ENCODE results near the gene NMNAT3.

NMNAT3 gene

DNA sequence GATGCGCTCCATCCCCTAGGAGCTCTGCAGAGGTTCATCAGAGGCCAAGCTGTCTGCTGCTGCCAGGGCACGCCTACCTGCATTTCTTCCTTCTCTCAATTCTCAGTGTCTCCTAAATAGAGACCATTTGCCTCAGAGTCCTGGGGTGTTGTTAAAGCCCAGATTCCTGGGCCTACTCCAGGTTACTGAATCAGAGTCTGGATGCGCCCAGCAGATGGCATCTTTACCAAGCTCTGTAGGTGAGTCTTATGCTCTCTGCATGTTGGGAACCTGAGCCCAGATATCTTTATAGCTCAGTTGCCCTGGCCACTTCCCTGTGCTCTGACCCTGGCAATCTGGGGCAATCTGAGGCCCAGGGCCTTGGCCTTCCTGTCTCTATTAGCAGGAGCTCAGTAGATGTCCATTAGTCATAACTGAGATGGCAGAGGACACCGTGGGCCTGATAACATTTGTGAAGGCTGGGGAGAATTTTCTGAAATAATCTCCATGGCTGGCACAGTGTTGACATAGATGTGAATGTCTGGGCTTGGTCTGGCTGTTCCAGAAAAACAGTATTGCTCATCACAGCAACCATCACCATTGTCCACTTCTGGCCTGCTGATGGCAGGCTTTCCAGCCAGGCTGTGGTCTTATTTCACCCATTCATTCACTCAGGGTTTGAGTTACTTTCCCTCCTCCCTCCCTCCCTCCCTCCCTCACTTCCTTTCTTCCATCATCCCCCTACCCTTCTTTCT, 125.0 kb downstream of the NMNAT3 start:
- in situ Hi-C loops (cut with HindIII; ENCODE audit: low sequenced_read_pairs): no loop called here

DNA sequence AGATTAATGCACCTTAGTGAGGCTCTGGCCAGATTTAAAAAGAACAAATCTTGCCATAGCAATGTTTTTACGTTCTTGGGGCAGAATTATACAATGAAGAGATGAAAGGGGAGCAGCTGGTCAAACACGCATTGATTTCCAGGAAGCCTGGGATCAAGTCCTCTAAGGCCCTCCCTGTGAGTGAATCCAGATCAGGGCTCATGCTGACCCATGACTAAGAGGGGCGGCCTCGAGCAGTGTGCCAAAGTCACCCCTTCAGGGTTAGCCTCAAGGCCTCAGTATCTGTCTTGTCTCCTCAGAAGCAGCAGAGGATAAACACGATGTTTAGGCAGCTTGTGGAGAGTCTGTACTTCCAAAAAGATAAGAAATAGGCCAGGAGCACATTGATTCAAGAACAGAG, 129.0 kb downstream of the NMNAT3 start:
- in situ Hi-C loops (cut with HindIII; ENCODE audit: low sequenced_read_pairs): no loop called here

DNA sequence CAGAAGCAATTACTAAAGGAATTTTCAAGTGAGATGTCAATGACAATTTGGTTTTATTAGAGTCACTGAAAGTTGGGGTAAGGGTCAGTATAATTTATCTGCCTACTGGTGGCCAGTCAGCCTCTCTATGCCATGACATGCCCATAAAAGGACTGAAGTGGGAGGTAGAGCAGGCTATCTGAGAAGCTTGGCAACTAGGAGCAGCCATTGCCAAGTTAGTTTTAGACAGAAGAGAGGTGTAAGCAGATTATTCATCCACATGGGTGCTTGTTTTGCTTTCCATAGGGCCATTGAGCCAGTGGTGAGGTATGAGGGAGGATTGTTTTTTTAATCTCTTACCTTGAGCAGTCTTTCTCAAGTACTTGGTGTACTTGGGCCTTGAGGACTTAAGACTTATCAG, 130.1 kb downstream of the NMNAT3 start:
- in situ Hi-C loops (cut with HindIII; ENCODE audit: low sequenced_read_pairs): no loop called here

DNA sequence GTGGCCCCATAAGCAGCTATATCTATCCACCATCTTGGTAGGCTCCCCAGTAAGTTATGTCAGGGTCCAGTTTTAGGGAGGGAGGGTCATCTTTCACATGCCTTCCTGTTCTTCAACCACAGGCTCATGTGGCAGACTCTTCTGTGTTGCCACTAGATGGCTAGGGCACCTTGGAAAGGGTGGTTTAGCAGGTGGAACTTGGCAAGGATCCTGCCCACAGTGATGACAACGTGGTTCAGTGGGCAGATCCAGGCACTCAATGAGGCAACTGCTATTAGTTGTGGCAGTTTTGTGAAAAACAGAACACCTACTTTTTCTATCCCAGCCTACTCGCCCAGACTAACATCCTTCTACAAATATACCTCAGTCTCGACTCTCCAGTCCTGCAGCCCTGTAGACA, 131.0 kb downstream of the NMNAT3 start:
- in situ Hi-C loops (cut with HindIII; ENCODE audit: low sequenced_read_pairs): no loop called here

DNA sequence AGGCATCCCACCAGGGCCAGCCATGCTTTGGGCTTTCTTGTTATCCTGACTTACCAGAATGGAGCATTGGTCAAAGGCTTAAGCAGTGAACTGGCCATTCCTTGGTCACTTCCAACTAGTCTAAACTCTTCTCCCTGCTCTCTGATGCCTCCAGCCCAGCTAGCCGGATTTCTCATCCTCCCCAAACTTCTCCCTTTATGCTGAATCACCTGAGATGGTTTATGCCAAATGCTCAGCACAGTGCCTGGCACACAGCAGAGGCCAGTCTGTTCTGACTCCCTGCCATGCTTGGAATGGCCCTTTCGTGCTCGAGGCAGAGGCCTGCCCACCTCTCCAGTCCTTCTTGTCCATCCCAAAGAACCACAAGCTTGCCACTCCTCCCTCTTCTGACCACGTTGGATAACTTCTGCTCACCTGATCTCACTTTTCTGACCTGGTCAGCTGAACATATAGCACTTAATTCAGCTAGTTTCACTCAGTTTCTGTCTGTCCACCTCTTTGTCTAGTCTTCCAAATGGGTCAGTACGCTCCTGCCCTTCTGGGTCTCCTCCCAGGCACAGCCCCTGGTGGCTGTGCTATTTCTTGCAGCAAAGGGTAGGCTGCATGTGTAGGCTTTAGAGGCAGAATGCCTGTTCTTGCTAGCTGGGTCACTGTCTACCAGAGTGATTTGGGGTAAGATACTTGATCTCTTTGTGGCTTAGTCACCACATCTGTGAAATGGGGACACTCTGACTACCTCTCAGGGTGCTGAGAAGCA, 136.1 kb downstream of the NMNAT3 start:
- in situ Hi-C loops (cut with HindIII; ENCODE audit: low sequenced_read_pairs): no loop called here

DNA sequence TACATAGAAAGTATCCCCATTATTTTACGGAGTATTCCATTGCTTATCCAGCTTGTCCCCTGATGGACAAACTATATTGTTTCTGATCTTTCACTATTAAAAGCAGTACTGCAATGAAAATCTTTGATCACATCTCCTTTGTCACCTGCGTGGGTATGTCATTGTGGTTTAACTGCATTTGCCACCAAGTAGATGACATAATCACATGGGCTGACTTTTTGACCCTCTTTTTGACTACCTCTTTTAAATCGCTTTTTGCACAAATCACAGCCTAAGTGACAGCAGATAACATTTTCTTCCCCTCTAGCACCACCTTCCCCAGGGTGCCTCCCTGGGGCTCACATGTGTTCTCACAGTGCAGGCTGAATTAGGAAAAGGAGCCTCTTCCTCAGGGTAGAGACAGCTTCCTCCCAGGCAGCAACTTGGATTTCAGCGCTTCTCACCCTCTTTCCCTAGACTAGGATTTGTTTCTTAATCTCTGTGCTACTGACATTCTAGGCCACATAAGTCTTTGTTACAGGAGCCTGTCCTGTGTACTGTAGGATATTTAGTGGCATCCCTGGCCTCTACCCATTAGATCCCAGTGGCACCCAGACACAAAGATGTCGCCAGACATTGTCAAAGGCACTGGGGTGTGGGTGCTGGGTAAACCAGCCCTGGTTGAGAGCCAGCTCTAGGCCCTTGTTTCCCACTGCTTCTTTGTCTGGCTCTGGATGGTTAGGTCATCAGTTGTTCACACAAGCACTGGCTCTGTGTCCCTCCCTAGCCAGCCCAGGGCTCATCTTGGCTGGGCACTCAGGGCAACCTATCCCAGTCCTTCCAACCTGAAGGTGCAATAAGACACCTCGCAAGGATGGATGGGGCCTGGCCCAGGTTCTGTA, 136.9 kb downstream of the NMNAT3 start:
- in situ Hi-C loops (cut with HindIII; ENCODE audit: low sequenced_read_pairs): no loop called here

DNA sequence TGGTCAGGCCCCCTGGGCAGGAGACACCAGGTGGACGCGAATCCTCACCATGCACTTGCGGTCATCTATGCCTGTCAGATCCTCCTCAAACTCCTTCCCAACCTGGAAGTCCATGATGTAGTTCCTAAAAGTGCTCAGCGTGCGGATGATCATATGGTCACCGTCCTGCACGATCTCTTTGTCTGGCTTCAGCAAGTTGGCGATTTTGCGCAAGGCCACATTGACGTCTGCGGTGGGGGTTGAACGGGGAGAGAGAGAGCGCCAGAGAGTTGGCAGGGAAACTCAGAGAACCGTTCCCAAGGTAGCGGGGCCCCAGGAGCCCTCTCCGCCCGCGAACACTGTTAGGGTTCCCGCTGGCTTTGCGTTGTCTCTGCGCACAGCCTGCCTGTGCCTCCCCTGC, 139.0 kb downstream of the NMNAT3 start:
- in situ Hi-C loops (cut with HindIII; ENCODE audit: low sequenced_read_pairs): no loop called here

DNA sequence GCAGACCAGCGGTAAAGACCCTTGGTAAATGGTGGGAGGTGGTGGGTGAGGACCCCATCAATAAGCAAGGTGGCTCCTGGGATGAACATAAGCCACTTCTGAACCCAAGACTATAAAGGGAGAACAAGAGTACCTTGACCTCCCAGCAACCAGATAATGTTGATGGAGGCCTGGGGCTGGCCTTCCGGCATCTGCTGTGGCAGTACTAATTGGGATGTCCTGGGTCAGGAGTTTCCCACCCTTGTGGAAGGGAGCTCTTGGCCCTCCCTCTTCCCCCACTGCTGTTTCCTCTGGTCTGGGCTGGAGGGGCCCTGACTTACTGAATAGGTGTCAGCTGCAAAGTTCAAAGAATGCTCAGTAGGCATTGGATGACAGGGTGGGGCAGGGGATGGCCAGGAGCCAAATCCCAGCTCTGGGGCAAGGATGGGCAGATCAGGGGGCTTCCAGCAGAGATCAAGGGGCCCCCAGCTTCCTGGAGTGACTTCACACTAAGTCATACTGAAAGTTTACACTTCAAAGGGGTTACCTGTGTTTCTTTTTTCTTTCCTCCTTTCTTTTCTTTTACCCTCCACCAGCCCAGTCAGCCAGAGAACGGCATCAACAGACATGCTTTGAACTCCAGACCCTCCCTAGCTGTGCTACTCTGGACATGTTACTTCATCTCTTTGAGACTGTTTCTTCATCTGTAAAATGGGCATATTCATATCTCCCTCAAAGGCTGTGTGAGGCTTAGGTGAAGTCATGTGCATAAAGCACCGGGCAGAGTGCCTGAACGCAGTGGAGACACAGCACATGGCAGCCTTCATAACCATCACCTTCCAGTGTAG, 139.8 kb downstream of the NMNAT3 start:
- in situ Hi-C loops (cut with HindIII; ENCODE audit: low sequenced_read_pairs): no loop called here

DNA sequence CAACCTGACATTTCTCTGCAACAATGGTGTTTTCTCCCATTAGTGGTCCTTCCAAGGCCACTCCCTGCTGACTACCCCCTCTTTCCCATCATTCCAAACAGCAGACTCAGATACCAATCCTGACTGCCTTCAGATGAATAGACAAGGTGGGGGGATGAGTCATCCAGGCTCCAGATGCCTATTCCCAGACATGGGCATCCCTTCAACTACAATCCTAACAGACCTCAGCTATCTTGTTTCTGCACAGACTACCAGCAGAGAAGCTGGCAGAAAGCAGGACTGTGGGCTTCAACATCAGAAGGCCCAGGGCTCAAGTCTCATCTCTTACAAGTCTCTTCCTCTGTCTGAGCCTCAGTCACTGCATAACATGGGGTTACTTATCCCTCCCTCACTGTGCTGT, 140.4 kb downstream of the NMNAT3 start:
- in situ Hi-C loops (cut with HindIII; ENCODE audit: low sequenced_read_pairs): no loop called here

DNA sequence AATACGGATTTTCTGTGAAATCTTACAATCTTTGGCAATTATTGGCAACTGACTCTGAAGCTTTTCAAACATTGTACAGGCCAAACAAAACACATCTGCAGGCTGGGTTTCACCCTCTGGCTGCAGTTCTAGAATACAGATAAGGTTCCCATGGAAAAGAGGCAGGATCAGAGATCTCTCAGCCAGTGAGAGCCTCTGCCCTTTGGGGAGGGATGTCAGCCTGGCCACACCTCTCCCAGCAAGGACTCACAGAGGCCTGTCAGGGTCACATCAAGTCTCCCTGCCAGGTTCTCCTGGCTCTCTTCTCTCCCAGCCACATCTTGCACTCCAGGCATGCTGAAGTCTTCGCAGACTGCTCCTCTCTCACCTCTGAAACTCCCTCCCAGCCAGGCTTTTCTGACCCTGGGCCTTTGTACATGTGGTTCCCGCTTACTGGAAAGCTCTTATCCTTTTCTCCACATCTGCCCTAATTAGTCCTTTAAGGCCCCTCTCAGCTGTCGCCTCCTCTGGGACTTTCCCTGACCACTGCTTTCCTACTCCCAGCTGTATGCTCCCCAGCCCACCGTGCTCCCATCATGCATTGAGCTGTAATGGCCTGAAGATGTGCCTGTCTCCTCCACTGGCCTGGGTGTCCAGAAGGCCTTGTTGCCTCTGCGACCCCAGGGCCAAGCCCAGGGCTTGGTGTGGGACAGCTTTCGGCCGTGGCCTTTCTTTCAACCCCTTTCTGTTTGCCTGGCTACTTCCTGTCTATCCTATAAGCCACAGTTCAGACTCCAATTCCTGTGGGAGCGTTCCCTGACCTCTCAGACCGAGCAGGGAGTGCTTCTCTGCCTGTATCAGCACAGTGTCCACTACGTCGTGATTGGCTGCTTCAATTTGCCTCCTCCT, 142.5 kb downstream of the NMNAT3 start:
- in situ Hi-C loops (cut with HindIII; ENCODE audit: low sequenced_read_pairs): loop anchor here (5.0 kb wide), 1 partner anchor 53 kb away; no protein-coding TSS in a partner anchor

DNA sequence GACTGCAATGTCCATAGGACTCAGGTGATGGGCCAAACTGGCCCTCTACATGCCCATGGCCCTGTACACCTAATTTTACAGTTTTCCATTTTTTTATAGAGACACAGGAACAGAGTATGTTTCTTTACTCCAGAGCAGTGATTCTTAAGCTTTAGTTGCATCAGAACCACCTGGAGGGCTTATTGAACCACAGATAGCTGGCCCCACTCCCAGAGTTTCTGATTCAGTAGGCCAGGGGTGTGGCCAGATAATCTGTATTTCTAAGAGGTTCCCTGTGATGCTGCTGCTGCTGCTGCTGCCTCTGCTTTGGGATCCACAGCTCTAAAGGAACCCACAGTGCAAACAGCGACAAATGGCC, 143.3 kb downstream of the NMNAT3 start:
- in situ Hi-C loops (cut with HindIII; ENCODE audit: low sequenced_read_pairs): loop anchor here (5.0 kb wide), 1 partner anchor 52 kb away; no protein-coding TSS in a partner anchor

DNA sequence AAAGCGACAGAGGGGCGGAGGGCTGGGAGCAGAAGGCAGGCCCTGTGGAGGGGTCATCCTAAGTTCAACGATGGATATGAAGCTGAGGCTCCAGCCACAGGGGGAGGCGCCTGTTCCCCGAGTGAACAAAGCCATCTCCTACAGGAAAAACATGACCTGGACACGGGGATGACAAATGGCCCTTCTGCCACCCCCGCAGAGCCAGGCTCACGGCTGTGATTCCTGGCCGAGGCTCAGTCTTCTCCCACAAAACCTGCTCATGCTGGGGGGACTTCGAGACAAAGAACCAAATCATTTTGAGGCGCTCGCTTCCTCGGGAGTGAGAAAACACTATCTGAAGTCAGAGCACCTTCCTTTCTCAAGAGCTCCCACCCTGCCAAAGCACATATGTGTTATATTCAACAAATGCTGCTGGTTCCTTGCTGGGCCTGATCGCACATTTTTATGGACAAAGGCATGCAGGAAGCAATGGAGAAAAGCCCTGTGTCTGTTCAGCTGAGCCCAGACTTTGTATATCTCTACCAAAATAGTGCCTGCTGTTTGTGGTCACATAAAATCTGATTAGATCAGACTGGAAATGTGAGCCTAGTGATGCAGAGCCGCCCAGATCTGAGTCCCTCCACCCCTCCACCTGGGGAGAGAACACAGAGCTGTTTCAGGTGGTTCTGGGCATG, 143.9 kb downstream of the NMNAT3 start:
- in situ Hi-C loops (cut with HindIII; ENCODE audit: low sequenced_read_pairs): loop anchor here (5.0 kb wide), 1 partner anchor 52 kb away; no protein-coding TSS in a partner anchor

DNA sequence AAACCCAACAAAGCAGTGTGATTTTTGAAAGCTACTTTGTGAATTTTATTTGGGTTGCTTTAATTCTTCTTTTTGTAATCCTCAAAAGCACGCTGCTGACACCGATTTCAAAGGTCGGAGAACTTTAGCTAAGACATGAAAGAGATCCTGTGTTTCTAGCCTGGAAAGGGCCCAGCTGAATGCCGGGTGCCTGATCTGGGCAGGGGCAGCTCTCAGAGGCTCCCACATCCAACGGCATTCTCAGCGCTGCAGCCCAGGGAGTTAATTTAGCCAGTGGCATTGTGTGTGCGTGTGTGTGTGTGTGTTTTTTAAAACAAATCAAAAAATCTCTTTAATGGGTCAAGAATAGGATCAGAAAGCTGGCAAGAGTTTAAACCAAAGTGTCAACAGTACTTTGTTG, 144.8 kb downstream of the NMNAT3 start:
- in situ Hi-C loops (cut with HindIII; ENCODE audit: low sequenced_read_pairs): loop anchor here (5.0 kb wide), 1 partner anchor 51 kb away; no protein-coding TSS in a partner anchor

DNA sequence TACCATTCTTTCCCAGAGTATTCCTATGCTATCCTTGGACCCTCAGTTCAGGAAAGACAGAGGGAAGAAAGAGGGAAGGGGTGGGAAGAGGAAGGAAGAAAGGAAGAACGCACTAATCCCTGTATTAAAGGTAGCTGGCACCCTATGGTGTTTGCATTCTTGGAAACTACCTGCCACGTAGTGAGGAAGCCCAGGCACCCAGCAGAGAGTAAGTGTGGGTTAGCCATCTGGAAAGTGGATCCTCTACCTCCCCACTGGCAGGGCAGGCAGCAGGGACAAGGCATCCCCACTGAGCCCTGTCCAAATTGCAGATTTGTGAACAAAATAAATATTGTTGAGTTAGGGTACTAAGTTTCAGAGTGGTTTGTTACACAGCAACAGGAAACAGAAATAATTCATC, 147.1 kb downstream of the NMNAT3 start:
- in situ Hi-C loops (cut with HindIII; ENCODE audit: low sequenced_read_pairs): loop anchor here (5.0 kb wide), 1 partner anchor 48 kb away; no protein-coding TSS in a partner anchor

DNA sequence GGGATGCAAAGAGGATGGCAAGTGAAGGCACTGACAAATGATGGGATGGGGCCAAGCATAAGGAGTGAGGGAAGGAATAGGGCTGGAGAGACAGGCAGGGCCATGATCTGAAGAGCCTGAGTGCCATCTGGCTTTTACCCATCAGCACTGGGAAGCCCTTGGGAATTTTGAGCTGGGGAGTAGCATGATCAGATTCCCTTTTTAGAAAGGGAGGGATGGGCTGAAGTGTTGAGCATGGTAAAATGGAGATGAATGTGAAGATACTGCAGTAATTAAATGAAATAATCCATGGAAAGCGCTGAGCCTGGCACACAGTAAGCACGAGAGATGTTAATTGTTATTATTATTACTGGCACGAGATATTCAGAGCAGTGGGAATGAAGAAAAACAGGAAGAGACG, 148.1 kb downstream of the NMNAT3 start:
- in situ Hi-C loops (cut with HindIII; ENCODE audit: low sequenced_read_pairs): loop anchor here (5.0 kb wide), 1 partner anchor 47 kb away; no protein-coding TSS in a partner anchor

DNA sequence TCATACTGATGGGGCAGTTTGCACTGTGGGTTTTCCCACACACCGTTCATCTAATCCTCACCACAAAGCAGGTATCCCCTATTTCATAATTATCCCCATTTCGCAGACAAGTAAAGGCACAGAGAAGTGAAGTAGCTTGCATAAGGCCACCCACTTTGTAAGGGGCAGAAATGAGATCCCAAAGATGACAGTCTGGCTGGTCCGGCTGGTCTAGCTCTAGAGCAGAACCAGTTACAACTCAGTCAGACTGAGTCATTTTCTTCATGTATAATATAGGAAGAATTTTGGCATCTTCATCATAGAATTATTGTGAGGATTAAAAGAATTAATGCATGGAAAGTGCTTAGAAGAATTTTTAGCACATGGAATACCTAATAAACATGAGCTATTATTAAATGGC, 148.8 kb downstream of the NMNAT3 start:
- in situ Hi-C loops (cut with HindIII; ENCODE audit: low sequenced_read_pairs): no loop called here

DNA sequence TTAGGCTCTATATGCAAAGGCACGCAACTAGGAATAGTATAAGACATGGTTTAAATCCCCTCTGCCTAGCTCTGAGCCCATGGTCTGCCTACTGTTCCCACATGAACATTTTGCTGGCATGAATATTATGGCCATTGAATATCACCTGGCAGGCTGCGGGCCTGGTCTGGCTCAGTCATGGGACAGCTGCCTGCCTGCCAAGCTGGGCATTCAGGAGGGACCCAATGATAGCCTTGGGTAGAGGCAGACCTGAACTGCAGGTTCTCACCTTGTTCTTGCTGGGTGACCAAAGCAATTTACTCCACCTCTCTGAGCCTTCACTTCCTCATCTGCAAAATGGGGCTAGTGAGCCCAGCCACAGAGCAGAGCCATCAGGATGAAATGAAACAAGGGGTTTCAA, 149.5 kb downstream of the NMNAT3 start:
- in situ Hi-C loops (cut with HindIII; ENCODE audit: low sequenced_read_pairs): no loop called here

DNA sequence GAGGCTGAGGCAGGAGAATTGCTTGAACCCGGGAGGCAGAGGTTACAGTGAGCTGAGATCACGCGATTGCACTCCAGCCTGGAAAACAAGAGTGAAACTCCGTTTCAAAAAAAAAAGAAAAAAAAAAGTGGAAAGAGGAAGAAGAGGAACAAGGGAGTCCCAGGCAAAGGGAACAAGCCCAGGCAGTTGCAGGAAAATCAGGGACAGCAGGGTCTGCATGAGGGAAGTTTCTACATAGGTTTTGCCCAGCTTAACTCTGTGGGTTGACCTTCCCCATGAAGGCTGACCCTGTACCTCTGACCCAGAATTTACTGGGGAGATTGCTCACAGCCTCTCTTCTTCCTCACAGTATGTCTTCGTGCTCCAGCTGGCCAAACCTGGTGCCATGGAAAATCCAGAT, 150.5 kb downstream of the NMNAT3 start:
- in situ Hi-C loops (cut with HindIII; ENCODE audit: low sequenced_read_pairs): no loop called here

DNA sequence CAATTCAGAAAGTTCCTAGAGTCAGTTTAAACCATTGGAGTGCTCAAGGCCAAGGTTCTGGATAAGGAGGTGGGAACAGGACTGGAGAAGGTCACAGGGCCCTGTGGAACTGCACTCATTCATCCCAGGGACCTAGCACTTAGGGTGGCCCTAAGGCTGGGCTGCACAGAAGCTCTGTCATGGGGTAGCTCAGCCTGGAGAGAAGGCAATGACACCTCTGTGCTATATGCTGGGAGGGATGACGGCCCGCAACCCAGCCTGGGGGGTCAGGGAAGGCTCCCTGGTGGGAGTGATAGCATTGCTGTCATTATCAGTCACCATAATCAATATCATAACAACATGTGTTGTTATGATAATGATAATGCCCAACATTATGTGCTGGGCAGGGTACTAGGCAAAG, 151.6 kb downstream of the NMNAT3 start:
- in situ Hi-C loops (cut with HindIII; ENCODE audit: low sequenced_read_pairs): no loop called here

All from endothelial cell of hepatic sinusoid (primary cell).